NCI-H1436 (cell line): ENCODE results near the gene TTYH3.

Experiments used
- DNase-seq: peaks from one replicate; lab custom pipeline; 2025; lab: John Stamatoyannopoulos, UW

The TTYH3 gene

GRCh38 chr7:2635148-2635668, 3.4 kb downstream of the TTYH3 start:
- DNase-seq = no peak

DNA sequence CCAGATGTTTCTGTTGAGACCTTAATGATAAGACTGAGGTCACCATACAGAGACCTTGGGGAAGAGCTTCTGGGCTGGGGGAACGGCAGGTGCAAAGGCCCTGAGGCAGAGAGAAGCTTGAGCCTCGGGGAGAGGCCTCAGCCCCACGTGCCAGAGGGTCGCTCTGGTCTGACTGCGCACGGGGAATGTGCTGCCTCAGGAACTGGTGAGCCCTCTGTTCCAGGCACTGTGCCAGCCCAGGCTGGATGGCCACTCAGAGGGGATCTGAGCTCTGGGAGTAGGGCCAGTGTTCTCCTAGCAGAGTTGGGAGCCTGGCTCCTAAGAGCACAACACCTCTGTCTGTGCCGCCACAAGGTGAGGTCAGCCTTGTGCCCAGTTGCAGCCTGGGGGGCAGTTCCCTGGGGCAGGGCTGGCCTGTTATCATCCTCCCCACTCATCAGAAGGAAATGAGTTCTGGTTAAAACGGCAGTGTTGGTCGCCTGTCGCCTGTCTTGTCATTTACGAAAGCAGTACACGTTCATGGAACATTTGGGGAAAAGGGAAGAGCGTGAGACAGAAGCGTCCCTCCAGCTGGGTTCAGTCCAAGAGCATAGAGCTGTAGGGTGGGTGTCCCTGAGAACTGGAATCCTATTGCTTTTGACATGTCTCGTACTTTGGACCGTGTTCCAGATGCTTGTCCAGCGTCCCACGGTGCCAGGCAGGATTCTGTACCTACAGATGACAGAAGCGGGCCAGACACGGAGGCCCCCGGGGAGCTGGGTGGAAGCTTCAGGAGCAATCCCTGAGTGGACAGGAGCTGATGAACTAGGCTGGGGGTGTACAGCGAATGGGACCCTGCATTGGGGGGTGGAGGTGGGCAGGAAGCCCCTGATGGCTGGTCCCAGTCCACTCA, 4.3 kb downstream of the TTYH3 start:
- no peak for DNase-seq

DNA sequence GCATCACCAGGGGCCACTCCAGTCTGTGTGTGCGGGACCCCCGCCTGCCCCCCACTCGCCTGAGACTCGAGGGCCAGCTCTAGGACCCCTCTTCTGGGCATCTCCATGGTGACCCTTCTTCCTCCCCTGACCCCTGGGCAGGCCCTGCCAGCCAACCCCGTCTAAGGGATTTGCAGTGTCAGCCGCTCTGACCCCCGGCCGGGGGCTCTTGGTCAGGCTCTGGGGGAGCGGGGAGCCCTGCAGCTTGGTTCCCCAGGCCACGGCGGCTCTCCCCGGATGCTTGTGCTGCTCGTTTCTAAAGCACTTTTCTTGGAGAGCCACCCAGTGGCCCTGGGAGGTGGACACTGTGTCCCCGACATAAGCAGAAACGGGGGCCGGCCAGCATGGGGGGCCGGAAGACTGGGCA, 5.3 kb downstream of the TTYH3 start:
- DNase-seq = no peak

DNA sequence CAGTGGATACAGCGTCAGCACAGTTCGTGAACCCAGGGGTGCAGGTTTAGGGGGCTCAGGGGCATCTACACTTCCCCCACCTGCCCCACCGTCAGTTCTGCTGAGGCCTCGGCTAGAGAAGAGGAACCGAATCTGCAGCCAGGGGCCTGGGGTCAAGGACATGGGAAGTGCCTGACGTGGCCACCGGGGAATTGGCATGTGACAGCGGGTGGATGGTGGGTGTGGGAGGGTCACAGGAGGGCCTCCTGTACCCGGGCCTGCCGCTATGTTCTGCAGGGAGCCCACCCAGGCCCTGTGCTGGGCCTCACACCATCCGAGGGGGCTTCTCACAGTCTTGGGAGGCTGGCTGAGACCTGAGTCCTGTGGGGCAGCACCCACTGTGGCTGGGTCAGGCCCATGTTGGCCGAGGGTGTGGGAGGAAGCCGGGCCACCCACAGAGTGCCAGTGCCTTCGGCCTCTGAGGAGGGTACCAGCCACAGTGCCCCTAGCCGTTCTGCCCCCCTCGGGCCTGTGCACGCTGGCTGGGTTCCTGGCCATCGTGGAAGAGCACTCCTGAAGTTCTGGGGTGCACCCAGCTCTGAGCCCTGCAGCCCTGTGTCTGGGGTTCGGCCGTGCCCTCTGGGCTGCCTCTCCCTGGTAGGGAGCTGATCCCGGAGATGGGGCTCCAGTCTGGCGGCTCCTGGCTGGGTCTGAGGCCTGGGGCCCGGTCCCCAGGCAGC, 5.9 kb downstream of the TTYH3 start:
- DNase-seq = no peak

- DNase-seq = no peak
Measured at GRCh38 chr7:2638224-2638991, 6.6 kb downstream of the TTYH3 start.

DNA sequence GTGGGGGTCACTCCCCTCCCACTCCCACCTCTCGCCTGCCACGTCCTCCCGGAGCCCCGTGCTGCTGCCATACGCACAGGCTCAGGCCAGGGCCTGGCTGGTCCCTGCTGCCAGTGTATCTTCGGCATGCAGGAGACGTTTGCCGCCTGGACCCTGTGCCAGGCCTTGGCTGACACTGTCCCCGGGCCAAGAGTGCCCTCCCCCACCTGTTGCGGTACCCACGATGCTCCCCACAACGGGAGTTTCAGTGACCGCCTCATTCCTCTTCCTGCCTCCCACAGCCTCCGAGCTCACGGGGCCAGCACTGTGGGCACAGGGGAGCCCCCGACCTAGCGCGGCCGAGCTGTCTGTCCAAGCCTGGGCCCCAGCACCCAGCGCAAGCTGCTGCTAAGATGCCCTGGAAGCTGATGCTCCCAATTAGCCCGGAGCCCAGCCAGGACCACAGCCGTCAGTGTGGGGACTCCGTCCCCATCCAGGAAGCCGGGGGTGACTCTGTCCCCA, 7.4 kb downstream of the TTYH3 start:
- no peak for DNase-seq

GRCh38 chr7:2639695-2640481, 8.1 kb downstream of the TTYH3 start:
- DNase-seq = no peak

GRCh38 chr7:2640482-2640830, 8.7 kb downstream of the TTYH3 start:
- DNase-seq = no peak

DNA sequence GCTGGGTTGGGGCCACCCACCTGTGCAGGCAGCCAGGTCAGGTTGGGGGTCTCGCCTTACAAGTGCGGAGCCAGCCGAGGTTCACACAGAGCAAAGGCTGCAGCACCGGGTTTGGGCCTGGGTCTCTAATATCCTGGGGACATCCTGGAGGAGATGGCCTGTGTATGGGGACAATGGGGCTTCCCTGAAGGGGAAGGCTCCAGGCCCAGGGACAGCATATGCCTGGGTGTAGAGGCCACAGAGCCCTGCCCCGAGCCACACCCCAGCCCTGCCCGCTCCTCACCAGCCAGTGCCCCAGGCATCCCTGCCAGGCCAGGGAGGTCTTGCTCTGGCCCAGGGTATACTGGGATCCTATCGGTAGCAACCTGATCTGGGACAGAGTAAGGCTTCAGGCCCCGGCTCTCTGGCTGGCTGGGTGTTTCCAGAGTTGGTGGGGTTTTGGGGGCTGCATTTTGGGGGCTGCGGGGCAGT, 9.1 kb downstream of the TTYH3 start:
- no peak for DNase-seq

GRCh38 chr7:2641406-2642393, 9.9 kb downstream of the TTYH3 start:
- DNase-seq = no peak

- DNase-seq = no peak
Measured at GRCh38 chr7:2643386-2644219, 11.8 kb downstream of the TTYH3 start.

DNA sequence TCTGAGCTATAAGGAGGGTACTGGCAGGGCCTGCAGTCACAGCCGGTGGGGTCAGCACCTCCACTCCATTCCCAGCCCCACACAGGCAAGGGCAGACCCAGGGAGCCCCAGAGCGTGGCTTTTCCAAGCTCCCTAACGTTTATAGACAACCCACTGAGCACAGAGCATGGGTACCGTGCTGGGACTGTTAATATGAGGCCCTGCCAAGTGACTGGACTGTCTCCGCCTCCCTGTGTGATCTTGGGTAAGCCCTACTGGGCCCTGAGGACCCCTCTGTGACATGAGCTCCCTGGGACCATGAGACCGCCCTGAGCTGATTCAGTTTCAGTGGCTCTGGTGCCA, 12.4 kb downstream of the TTYH3 start:
- no peak for DNase-seq

- DNase-seq = no peak
Measured at GRCh38 chr7:2644562-2645273, 12.9 kb downstream of the TTYH3 start.

GRCh38 chr7:2645274-2645868, 13.6 kb downstream of the TTYH3 start:
- no peak for DNase-seq

- DNase-seq = no peak
Measured at GRCh38 chr7:2646336-2646679, 14.5 kb downstream of the TTYH3 start.

- no peak for DNase-seq
Measured at GRCh38 chr7:2646680-2647571, 15.1 kb downstream of the TTYH3 start.

DNA sequence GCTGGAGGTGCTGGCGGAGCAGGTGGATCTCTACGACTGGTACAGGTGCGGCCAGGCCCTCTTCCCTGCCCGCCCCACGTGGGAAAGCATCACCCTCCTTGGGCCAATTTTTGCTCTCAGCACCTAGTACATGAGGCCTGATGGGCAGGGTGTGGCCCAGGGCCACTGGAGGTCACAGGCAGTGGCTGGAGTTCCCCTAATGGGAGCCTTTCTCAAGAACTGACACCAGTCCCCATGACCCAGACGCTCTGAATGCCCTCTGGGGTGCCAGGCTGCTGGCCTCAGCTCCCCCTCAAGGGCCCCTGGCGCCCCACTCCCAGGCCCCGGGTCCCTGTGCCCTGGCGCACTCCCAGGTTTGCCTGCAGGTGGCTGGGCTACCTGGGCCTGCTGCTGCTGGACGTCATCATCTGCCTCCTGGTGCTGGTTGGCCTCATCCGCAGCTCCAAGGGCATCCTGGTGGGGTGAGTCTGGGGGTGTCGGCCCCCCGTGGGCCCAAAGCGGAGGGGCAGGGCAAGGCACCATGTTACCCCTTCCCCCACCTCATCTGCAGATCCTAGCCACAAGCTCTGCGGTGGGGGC, 15.9 kb downstream of the TTYH3 start:
- DNase-seq = no peak
